ENCODE data around the gene SLX1B.
"Not testable (repeated sequence)": the region's sequence is repeated elsewhere in the genome, so short reads cannot be mapped to it uniquely, and the experiment has no call there.

- TF ChIP-seq POLR2A (IDR thresholded peaks at IDR 0.05; ENCODE audit: low read length); ELK1 (IDR thresholded peaks at IDR 0.05; ENCODE audit: low read depth, low read length); CTCF (IDR thresholded peaks at IDR 0.05); CHD2 (IDR thresholded peaks at IDR 0.05; ENCODE audit: low read length, partially characterized antibody); SMC3 (IDR thresholded peaks at IDR 0.05); MAX (IDR thresholded peaks at IDR 0.05): not testable (repeated sequence)
Observed at GRCh38 chr16:29467654-29468366, 13.5 kb downstream of the SLX1B start.
